GM18519 (cell line): ENCODE results near the gene BMPR1A.
"Not testable (repeated sequence)": the region's sequence is repeated elsewhere in the genome, so short reads cannot be mapped to it uniquely, and the experiment has no call there.

ENCODE experiments used
- ATAC-seq: cut with Tn5 transposase; IDR thresholded peaks from one replicate; pipeline ENCODE4 v1.9.1; 2021; ENCODE audit warnings: mild to moderate bottlenecking, moderate library complexity; ENCODE audit not compliant: unreplicated experiment, low FRiP score

Gene BMPR1A

GRCh38 chr10:86962136-86962980 is 205.9 kb downstream of the BMPR1A start:
- ATAC-seq, result no peak

GRCh38 chr10:86962981-86963310 is 206.5 kb downstream of the BMPR1A start:
- ATAC-seq, result no peak

GRCh38 chr10:86963341-86963919 is 207.0 kb downstream of the BMPR1A start:
- no peak for ATAC-seq

GRCh38 chr10:86964061-86964846 is 207.8 kb downstream of the BMPR1A start:
- ATAC-seq, result no peak

GRCh38 chr10:86964847-86965190 is 208.4 kb downstream of the BMPR1A start:
- ATAC-seq, result no peak

GRCh38 chr10:86965986-86966654 is 209.7 kb downstream of the BMPR1A start:
- no peak for ATAC-seq

- no peak for ATAC-seq
These were observed 211.1 kb downstream of the BMPR1A start for GRCh38 chr10:86967481-86967941.

GRCh38 chr10:86968271-86968993 is 212.0 kb downstream of the BMPR1A start, which contains the start of gene ADIRF:
Gene ADIRF (plus strand): TSS chr10:86968482. CDS start chr10:86968545, 63 bp downstream.
- no peak for ATAC-seq

- ATAC-seq, result no peak
These were observed 212.6 kb downstream of the BMPR1A start for GRCh38 chr10:86968994-86969355.

- ATAC-seq, result no peak
These were observed 213.1 kb downstream of the BMPR1A start for GRCh38 chr10:86969421-86970041.

- no peak for ATAC-seq
These were observed 214.0 kb downstream of the BMPR1A start for GRCh38 chr10:86970162-86970981.

GRCh38 chr10:86970982-86971231 is 214.5 kb downstream of the BMPR1A start:
- ATAC-seq, result no peak

- ATAC-seq, result peak; percentile 69
These were observed 215.0 kb downstream of the BMPR1A start for GRCh38 chr10:86971232-86971991.

GRCh38 chr10:86972613-86973380 is 216.4 kb downstream of the BMPR1A start:
- ATAC-seq, result no peak

GRCh38 chr10:86974484-86974883 is 218.1 kb downstream of the BMPR1A start:
- ATAC-seq, result no peak

GRCh38 chr10:86976362-86977056 is 220.1 kb downstream of the BMPR1A start:
- no peak for ATAC-seq

- ATAC-seq, result not testable (repeated sequence)
These were observed 222.0 kb downstream of the BMPR1A start for GRCh38 chr10:86978457-86978856.
